CD4-positive, alpha-beta T cell (primary cell): ENCODE results near the gene THOC5. TPM values are rescaled to one million over a fixed set of nuclear protein-coding genes. Genes with fewer than 3 reads are reported as not detected.

ENCODE experiments used
- ATAC-seq: fragments of 200-7000 bp; cut with Tn5 transposase; one replicate; pipeline ENCODE4 v1.10.0; 2022; ENCODE audit warnings: mild to moderate bottlenecking; ENCODE audit not compliant: poor library complexity
- CTCF ChIA-PET: fragments of 350-600 bp; sonication (Branson Sonifier 250); formaldehyde crosslinking; loops from one replicate; lab custom pipeline; 2021; ENCODE audit warnings: antibody characterized with exemption, inconsistent platforms; lab: Charles Lee
- POLR2A ChIA-PET: fragments of 350-600 bp; sonication (Branson Sonifier 250); formaldehyde crosslinking; loops from one replicate; lab custom pipeline; 2021; ENCODE audit warnings: antibody characterized with exemption, inconsistent platforms; lab: Charles Lee
- DNase-seq, 14 experiments: peaks; one replicate each; pipeline ENCODE4 v3.0.0-alpha.2; 2013 to 2020; ENCODE audit warnings: mixed read lengths in 2 of 14
- H3K27ac ChIP-seq, 2 donors: one replicate each; pipeline versions ENCODE4 v1.5.1 to v1.7.0; 2013; ENCODE audit warnings: low read length in 2 of 2, low read depth in 1 of 2, mild to moderate bottlenecking in 1 of 2
- H3K27me3 ChIP-seq, 2 experiments: 1 replicate in 1 of 2; 2 replicates in 1 of 2; pipeline versions ENCODE4 v1.6.1 to v1.7.0; 2013; ENCODE audit warnings: low read length in 2 of 2, control low read depth in 1 of 2, mild to moderate bottlenecking in 1 of 2, moderate library complexity in 1 of 2; ENCODE audit not compliant: insufficient read depth in 2 of 2, control insufficient read depth in 1 of 2
- H3K36me3 ChIP-seq: one replicate; pipeline ENCODE4 v1.6.1; 2013; ENCODE audit warnings: low read length, control low read depth; ENCODE audit not compliant: insufficient read depth
- H3K4me1 ChIP-seq: one replicate; pipeline ENCODE4 v1.6.1; 2013; ENCODE audit warnings: low read length, control low read depth; ENCODE audit not compliant: insufficient read depth
- H3K4me3 ChIP-seq: one replicate; pipeline ENCODE4 v1.5.1; 2013; ENCODE audit warnings: mild to moderate bottlenecking, low read length, moderate library complexity
- H3K9me3 ChIP-seq, 2 experiments: 1 replicate in 1 of 2; 2 replicates in 1 of 2; pipeline versions ENCODE4 v1.6.1 to v1.7.0; 2013; ENCODE audit warnings: low read length in 2 of 2, mild to moderate bottlenecking in 2 of 2, control low read depth in 1 of 2, moderate library complexity in 1 of 2; ENCODE audit not compliant: control insufficient read depth in 1 of 2, insufficient read depth in 1 of 2
- H3K27ac Mint-ChIP-seq: one replicate; pipeline ENCODE4 v1.8.0; 2020; ENCODE audit warnings: mixed read lengths
- H3K27me3 Mint-ChIP-seq: one replicate; pipeline ENCODE4 v1.8.0; 2021; ENCODE audit warnings: mixed read lengths
- H3K36me3 Mint-ChIP-seq: one replicate; pipeline ENCODE4 v1.8.0; 2021; ENCODE audit warnings: low read depth, mixed read lengths
- H3K4me1 Mint-ChIP-seq: one replicate; pipeline ENCODE4 v1.8.0; 2021; ENCODE audit warnings: low read depth, mixed read lengths
- H3K4me3 Mint-ChIP-seq: one replicate; pipeline ENCODE4 v1.8.0; 2020; ENCODE audit warnings: mild to moderate bottlenecking, mixed read lengths
- H3K9me3 Mint-ChIP-seq: one replicate; pipeline ENCODE4 v1.8.0; 2020; ENCODE audit warnings: mixed read lengths
- intact Hi-C, 2 experiments: fragments of 100-400 bp; cut with DNase I in 1 of 2; cut with micrococcal nuclease in 1 of 2; formaldehyde crosslinking; loops; one replicate each; pipeline versions ENCODE4 v1.15.1 to v1.9.0; 2023 to 2025; cut with DNase I, micrococcal nuclease
- total RNA-seq, 174 experiments: library from RNA in 2 of 174; stranded (reverse) in 2 of 174; gene quantifications; one replicate each; pipeline ENCODE4 v1.2.3 and lab custom pipeline; 2021 to 2026
- TF ChIP-seq, protein P1 (sequence below): fragments of 200-600 bp; IDR thresholded peaks from one replicate; pipeline ENCODE4 v1.8.0; 2022; ENCODE audit warnings: antibody characterized with exemption, mild to moderate bottlenecking

The THOC5 gene
- total RNA-seq, 2 experiments from 2014 or later = 27.1 to 32.9 TPM

DNA sequence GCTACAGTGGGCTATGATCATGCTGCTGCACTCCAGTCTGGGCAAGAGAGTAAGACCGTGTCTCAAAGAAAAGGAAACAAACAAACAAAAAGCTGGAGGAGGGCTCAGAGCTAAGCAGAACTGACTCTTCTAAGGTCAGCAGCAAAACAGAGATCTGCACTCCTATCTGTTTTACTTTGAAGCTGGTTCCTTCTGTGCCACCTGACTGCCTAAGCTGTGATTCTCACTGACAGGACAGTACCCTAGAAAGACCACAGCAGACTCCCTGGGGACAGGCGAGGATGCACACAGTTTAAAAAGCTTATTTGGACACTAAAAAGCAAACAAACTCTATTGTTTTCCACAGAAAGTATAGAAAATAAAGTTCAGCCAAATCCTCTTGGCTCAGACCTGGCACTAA lies 43.0 kb downstream of the THOC5 start:
- no peaks in the 10 kb centered on the region for H3K27me3 Mint-ChIP-seq
- no peak overlapping the region for H3K27ac Mint-ChIP-seq
- no peak overlapping the region for H3K4me3 Mint-ChIP-seq
- H3K36me3 Mint-ChIP-seq = peaks cover 85% of the 10 kb centered on the region
- ATAC-seq (no peak), DNase-seq (no peak)
- CTCF ChIA-PET = no interaction called here
- H3K4me3 ChIP-seq = no peak overlapping the region
- no peaks in the 10 kb centered on the region for H3K4me1 Mint-ChIP-seq
- H3K27me3 ChIP-seq = no peaks in the 10 kb centered on the region
- H3K9me3 Mint-ChIP-seq = no peaks in the 10 kb centered on the region
- intact Hi-C loops = no loop called here
- H3K36me3 ChIP-seq = peaks cover 71% of the 10 kb centered on the region
- POLR2A ChIA-PET = no interaction called here
- H3K4me1 ChIP-seq = no peaks in the 10 kb centered on the region
- no peak overlapping the region for H3K27ac ChIP-seq
- TF ChIP-seq, protein P1, sequence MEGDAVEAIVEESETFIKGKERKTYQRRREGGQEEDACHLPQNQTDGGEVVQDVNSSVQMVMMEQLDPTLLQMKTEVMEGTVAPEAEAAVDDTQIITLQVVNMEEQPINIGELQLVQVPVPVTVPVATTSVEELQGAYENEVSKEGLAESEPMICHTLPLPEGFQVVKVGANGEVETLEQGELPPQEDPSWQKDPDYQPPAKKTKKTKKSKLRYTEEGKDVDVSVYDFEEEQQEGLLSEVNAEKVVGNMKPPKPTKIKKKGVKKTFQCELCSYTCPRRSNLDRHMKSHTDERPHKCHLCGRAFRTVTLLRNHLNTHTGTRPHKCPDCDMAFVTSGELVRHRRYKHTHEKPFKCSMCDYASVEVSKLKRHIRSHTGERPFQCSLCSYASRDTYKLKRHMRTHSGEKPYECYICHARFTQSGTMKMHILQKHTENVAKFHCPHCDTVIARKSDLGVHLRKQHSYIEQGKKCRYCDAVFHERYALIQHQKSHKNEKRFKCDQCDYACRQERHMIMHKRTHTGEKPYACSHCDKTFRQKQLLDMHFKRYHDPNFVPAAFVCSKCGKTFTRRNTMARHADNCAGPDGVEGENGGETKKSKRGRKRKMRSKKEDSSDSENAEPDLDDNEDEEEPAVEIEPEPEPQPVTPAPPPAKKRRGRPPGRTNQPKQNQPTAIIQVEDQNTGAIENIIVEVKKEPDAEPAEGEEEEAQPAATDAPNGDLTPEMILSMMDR = no peak
- no peaks in the 10 kb centered on the region for H3K9me3 ChIP-seq

DNA sequence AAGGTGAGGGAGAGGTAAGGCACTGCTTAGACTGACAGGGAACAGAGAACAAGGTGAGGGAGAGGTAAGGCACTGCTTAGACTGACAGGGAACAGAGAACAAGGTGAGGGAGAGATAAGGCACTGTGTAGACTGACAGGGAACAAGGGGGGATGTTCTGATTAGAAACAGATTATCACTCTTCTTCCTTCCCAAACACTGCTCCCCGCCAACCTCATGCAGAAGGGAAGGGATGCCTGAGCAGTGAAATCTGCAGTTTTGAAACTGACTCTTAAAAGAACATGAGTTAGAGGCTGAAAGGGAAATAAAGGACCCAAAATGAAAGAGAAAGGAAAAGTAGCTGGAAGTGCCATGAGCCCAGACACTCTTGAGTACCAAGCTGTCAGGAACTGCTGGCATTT lies 43.7 kb downstream of the THOC5 start:
- ChIA-PET POLR2A (no interaction called here), CTCF (no interaction called here)
- Mint-ChIP-seq H3K9me3 (no peaks in the 10 kb centered on the region), H3K4me3 (no peak overlapping the region), H3K27ac (no peak overlapping the region), H3K4me1 (no peaks in the 10 kb centered on the region), H3K36me3 (peaks cover 85% of the 10 kb centered on the region), H3K27me3 (no peaks in the 10 kb centered on the region)
- Histone ChIP-seq H3K27me3 (no peaks in the 10 kb centered on the region), H3K4me3 (no peak overlapping the region), H3K4me1 (no peaks in the 10 kb centered on the region), H3K9me3 (no peaks in the 10 kb centered on the region), H3K36me3 (peaks cover 67% of the 10 kb centered on the region), H3K27ac (no peak overlapping the region)
- no peak for ATAC-seq
- TF ChIP-seq, protein P1 = no peak
- no peak for DNase-seq
- intact Hi-C loops = loop anchor here in 1 of 2 experiments (5.0 kb wide), 1 partner anchor 38 kb away; no protein-coding TSS in a partner anchor

DNA sequence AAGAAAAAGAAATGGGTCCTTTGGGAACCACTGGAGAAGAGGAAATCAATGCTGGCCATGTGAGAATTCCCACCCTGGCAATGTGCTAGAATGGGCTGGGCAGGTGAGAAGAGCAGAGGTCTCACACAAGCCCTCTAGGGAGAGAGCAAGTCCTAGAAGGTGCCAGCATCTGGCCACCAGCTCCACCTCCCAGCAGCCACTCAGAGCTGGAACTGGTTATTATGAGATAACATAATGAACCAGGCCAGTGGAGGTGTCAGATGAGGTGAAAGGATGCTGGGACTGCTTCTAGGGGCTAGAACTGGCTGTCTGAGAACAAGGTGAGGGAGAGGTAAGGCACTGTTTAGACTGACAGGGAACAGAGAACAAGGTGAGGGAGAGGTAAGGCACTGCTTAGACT lies 44.3 kb downstream of the THOC5 start:
- Mint-ChIP-seq H3K36me3 (peaks cover 82% of the 10 kb centered on the region), H3K27ac (no peak overlapping the region), H3K4me1 (no peaks in the 10 kb centered on the region), H3K27me3 (no peaks in the 10 kb centered on the region), H3K9me3 (no peaks in the 10 kb centered on the region), H3K4me3 (no peak overlapping the region)
- TF ChIP-seq, protein P1 = no peak
- DNase-seq (no peak), ATAC-seq (no peak)
- no peak overlapping the region for H3K27ac ChIP-seq
- intact Hi-C loops = loop anchor here in 1 of 2 experiments (5.0 kb wide), 1 partner anchor 37 kb away; no protein-coding TSS in a partner anchor
- CTCF ChIA-PET = no interaction called here
- peaks cover 64% of the 10 kb centered on the region for H3K36me3 ChIP-seq
- H3K4me1 ChIP-seq = no peaks in the 10 kb centered on the region
- POLR2A ChIA-PET = no interaction called here
- H3K27me3 ChIP-seq = no peaks in the 10 kb centered on the region
- H3K9me3 ChIP-seq = no peaks in the 10 kb centered on the region
- H3K4me3 ChIP-seq = no peak overlapping the region
